Tibial nerve (tissue), 4 donors: ENCODE data around the gene PAK1. TPM values are rescaled to one million over a fixed set of nuclear protein-coding genes. Genes with fewer than 3 reads are reported as not detected.

ENCODE experiments used
- DNase-seq, 2 donors: peaks; one replicate each; pipeline ENCODE4 v3.0.0-alpha.2; 2019; ENCODE audit warnings: low spot score in 2 of 2
- H3K27ac ChIP-seq, 4 donors: fragments of 200-600 bp; sonication (generic) in 3 of 4; one replicate each; pipeline ENCODE4 v1.5.1; 2017 to 2019; ENCODE audit warnings: mild to moderate bottlenecking in 1 of 4
- H3K27me3 ChIP-seq, 2 donors: fragments of 200-600 bp; sonication (generic) in 1 of 2; one replicate each; pipeline versions ENCODE4 v1.5.1 to v1.6.0; 2017 to 2019
- H3K36me3 ChIP-seq, 3 donors: fragments of 200-600 bp; sonication (generic); one replicate each; pipeline ENCODE4 v1.5.1; 2018 to 2019
- H3K4me1 ChIP-seq, 4 donors: fragments of 200-600 bp; sonication (generic) in 3 of 4; one replicate each; pipeline ENCODE4 v1.5.1; 2017 to 2019
- H3K4me3 ChIP-seq, 4 donors: fragments of 200-600 bp; sonication (generic) in 3 of 4; one replicate each; pipeline ENCODE4 v1.5.1; 2017 to 2019; ENCODE audit warnings: mild to moderate bottlenecking in 1 of 4, moderate library complexity in 1 of 4
- H3K9me3 ChIP-seq, 4 donors: fragments of 200-600 bp; sonication (generic) in 3 of 4; one replicate each; pipeline ENCODE4 v1.5.1; 2017 to 2019
- CTCF ChIP-seq, 5 experiments: fragments of 200-600 bp in 3 of 5; fragments of 450-650 bp in 2 of 5; sonication (generic) in 3 of 5; IDR thresholded peaks; one replicate each; pipeline ENCODE4 v1.5.1; 2016 to 2019; ENCODE audit warnings: antibody characterized with exemption in 5 of 5, mild to moderate bottlenecking in 3 of 5, moderate library complexity in 2 of 5
- EP300 ChIP-seq, 2 donors: sonication (generic); formaldehyde crosslinking; IDR thresholded peaks; one replicate each; pipeline ENCODE4 v1.6.1; 2017; ENCODE audit warnings: antibody characterized with exemption in 2 of 2, mild to moderate bottlenecking in 1 of 2
- POLR2A ChIP-seq, 2 donors: fragments of 450-650 bp; IDR thresholded peaks; one replicate each; pipeline ENCODE4 v1.6.1; 2017; ENCODE audit warnings: antibody characterized with exemption in 2 of 2, mild to moderate bottlenecking in 2 of 2, moderate library complexity in 2 of 2
- WGBS, 2 donors: methylation state at CpG; one replicate each; pipeline ENCODE4 v1.1.5; 2018; 5-methylcytosine and 5-hydroxymethylcytosine counted together
- total RNA-seq, 4 donors: library from RNA; depleted of rRNA; stranded (reverse); fragments of >200 nt; gene quantifications; one replicate each; pipeline ENCODE4 v1.1.0, GENCODE V29; 2016

PAK1 gene
- total RNA-seq, 4 donors from 2014 or later, result 13.9 to 28.5 (median 25.4) TPM

GRCh38 chr11:77413850-77414460 lies 59.9 kb downstream of the PAK1 start:
- Histone ChIP-seq H3K4me3 (no peak overlapping the region), H3K36me3 (no peaks in the 10 kb centered on the region), H3K27ac (no peak overlapping the region), H3K27me3 (no peaks in the 10 kb centered on the region), H3K9me3 (no peaks in the 10 kb centered on the region), H3K4me1 (peaks cover 0 to 19% (median 8%) of the 10 kb centered on the region in 4 donors)
- TF ChIP-seq EP300 (IDR thresholded peaks at IDR 0.05) (no peak), POLR2A (IDR thresholded peaks at IDR 0.05) (no peak), CTCF (IDR thresholded peaks at IDR 0.05) (no peak)
- DNase-seq, result no peak
- WGBS, 2 donors, result 57 to 69% methylated on average over 3 of the region's 3 CpGs

GRCh38 chr11:77412814-77413213 lies 61.1 kb downstream of the PAK1 start:
- no peaks in the 10 kb centered on the region for H3K36me3 ChIP-seq
- H3K27ac ChIP-seq, result no peak overlapping the region

DNA sequence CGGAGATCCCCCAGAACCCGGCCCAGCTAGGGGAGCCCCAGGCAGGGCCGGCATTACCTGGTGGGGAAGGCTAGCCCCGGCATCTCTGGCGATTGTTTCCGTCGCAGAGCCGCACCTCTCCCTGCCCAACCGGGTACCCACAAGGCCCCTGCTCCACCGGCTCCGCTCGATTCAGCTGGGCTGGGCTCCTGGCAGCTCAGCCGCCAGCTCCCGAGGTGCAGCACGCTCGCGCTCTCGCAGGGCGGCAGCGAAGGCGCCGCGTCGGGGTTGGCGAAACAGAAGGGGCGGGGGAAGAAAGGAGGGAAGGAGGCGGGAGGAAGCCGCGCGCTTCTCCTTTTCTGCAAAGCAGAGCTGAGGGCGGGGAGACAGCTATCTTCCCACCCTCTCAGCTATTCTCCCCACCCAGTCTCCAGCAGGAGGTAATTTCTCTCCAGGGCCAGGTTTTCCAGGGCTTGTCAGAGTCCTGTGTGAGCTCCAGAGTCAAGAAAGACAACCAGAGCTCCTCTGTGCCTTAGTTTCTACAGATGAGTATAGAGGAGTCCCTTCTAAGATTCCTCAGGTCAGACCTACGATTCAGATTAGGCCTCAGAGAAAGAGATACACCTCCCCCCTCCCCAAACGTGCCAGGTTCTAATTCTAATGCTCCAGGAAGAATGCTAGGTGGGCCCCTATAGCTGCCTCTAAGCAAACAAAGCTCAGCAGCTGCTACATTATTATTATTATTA lies 62.0 kb downstream of the PAK1 start:
- WGBS, 2 donors, result 3 to 4% methylated on average over 26 to 32 of the region's 33 CpGs
- Histone ChIP-seq H3K4me3 (peak overlapping the region; percentile 28 to 61 (median 41)), H3K4me1 (peaks cover 0 to 23% (median 8%) of the 10 kb centered on the region in 4 donors), H3K27ac (peak overlapping the region; percentile 43 to 77 (median 70)), H3K27me3 (no peaks in the 10 kb centered on the region), H3K36me3 (no peaks in the 10 kb centered on the region), H3K9me3 (no peaks in the 10 kb centered on the region)
- no peak for TF ChIP-seq POLR2A (IDR thresholded peaks at IDR 0.05)
- peak in 1 of 2 donors; percentile 41 for TF ChIP-seq EP300 (IDR thresholded peaks at IDR 0.05)
- TF ChIP-seq CTCF (IDR thresholded peaks at IDR 0.05), result peak in 1 of 5 experiments; percentile 23
- peak; percentile 61 to 66 for DNase-seq

More at GRCh38 chr11:77412814-77413213, 61.1 kb downstream of the PAK1 start:
- H3K4me3 ChIP-seq, result no peak overlapping the region
- DNase-seq, result no peak
- H3K9me3 ChIP-seq, result no peaks in the 10 kb centered on the region
- TF ChIP-seq POLR2A (IDR thresholded peaks at IDR 0.05) (no peak), CTCF (IDR thresholded peaks at IDR 0.05) (no peak)
- WGBS, 2 donors, result 90 to 92% methylated on average over 5 of the region's 5 CpGs
- peaks cover 0 to 23% (median 8%) of the 10 kb centered on the region in 4 donors for H3K4me1 ChIP-seq
- no peaks in the 10 kb centered on the region for H3K27me3 ChIP-seq

- peak in 1 of 2 donors; percentile 16 for DNase-seq
- Histone ChIP-seq H3K9me3 (no peaks in the 10 kb centered on the region), H3K27me3 (no peaks in the 10 kb centered on the region), H3K36me3 (no peaks in the 10 kb centered on the region), H3K27ac (peak overlapping the region; percentile 43 to 77 (median 70)), H3K4me3 (peak overlapping the region; percentile 28 to 61 (median 41)), H3K4me1 (peaks cover 0 to 23% (median 8%) of the 10 kb centered on the region in 4 donors)
- TF ChIP-seq POLR2A (IDR thresholded peaks at IDR 0.05), result no peak
- no peak for TF ChIP-seq CTCF (IDR thresholded peaks at IDR 0.05)
- TF ChIP-seq EP300 (IDR thresholded peaks at IDR 0.05), result no peak
- 10 to 23% methylated on average over 6 of the region's 6 CpGs for WGBS, 2 donors
Measured at GRCh38 chr11:77411137-77411707, 62.7 kb downstream of the PAK1 start.
